NCI-H2029 treated with DMSO at 0.1 percent for 48 hours (cell line): ENCODE measurements around the gene HIBCH.
"Not testable (repeated sequence)": the region's sequence is repeated elsewhere in the genome, so short reads cannot be mapped to it uniquely, and the experiment has no call there.

Experiments used
- DNase-seq: peaks from one replicate; lab custom pipeline; 2025; lab: John Stamatoyannopoulos, UW

HIBCH gene

GRCh38 chr2:190186238-190186637 is 133.4 kb downstream of the HIBCH start:
- no peak for DNase-seq

GRCh38 chr2:190185380-190185779 is 134.2 kb downstream of the HIBCH start:
- DNase-seq: no peak

- DNase-seq: no peak
Measured at GRCh38 chr2:190184460-190184859, 135.2 kb downstream of the HIBCH start.

GRCh38 chr2:190183539-190183938 is 136.1 kb downstream of the HIBCH start:
- DNase-seq: no peak

GRCh38 chr2:190182071-190182524 is 137.5 kb downstream of the HIBCH start:
- DNase-seq: no peak

GRCh38 chr2:190181123-190181669 is 138.4 kb downstream of the HIBCH start:
- no peak for DNase-seq

GRCh38 chr2:190180313-190181122 is 139.1 kb downstream of the HIBCH start:
- DNase-seq: no peak

- no peak for DNase-seq
Measured at GRCh38 chr2:190179754-190180312, 139.8 kb downstream of the HIBCH start.

GRCh38 chr2:190178066-190178722 is 141.4 kb downstream of the HIBCH start:
- no peak for DNase-seq

- DNase-seq: no peak
Measured at GRCh38 chr2:190177249-190178040, 142.2 kb downstream of the HIBCH start.

GRCh38 chr2:190173392-190173791 is 146.2 kb downstream of the HIBCH start:
- no peak for DNase-seq

- no peak for DNase-seq
Measured at GRCh38 chr2:190170673-190171072, 149.0 kb downstream of the HIBCH start.

GRCh38 chr2:190169221-190170072 is 150.2 kb downstream of the HIBCH start:
- no peak for DNase-seq

GRCh38 chr2:190167702-190168101 is 151.9 kb downstream of the HIBCH start:
- DNase-seq: no peak

GRCh38 chr2:190165491-190165890 is 154.1 kb downstream of the HIBCH start:
- no peak for DNase-seq

GRCh38 chr2:190162851-190163250 is 156.8 kb downstream of the HIBCH start:
- no peak for DNase-seq

GRCh38 chr2:190159453-190159852 is 160.2 kb downstream of the HIBCH start:
- no peak for DNase-seq

- DNase-seq: no peak
Measured at GRCh38 chr2:190158798-190159434, 160.7 kb downstream of the HIBCH start.

- not testable (repeated sequence) for DNase-seq
Measured at GRCh38 chr2:190157613-190158528, 161.8 kb downstream of the HIBCH start.
